DMS79 treated with DMSO at 0.1 percent for 48 hours (cell line): ENCODE data around the gene CEBPZ.
A peak's percentile ranks its signal among the peaks of the same experiment; 100 is the strongest.
"Not testable (repeated sequence)": the region's sequence is repeated elsewhere in the genome, so short reads cannot be mapped to it uniquely, and the experiment has no call there.

Source experiments
- DNase-seq: peaks from one replicate; lab custom pipeline; 2025; lab: John Stamatoyannopoulos, UW

The CEBPZ gene

GRCh38 chr2:37231241-37232130 is at the start of gene CEBPZ, which contains the start of gene NDUFAF7:
Gene CEBPZ, minus strand, starts transcription at chr2:37231596. Its CDS starts 29 bp downstream, at chr2:37231567.
Gene NDUFAF7, plus strand, starts transcription at chr2:37231658. Its CDS starts 48 bp downstream, at chr2:37231706.
- peak; percentile 83 for DNase-seq

- DNase-seq: no peak
These were observed 44.9 kb upstream of the CEBPZ start for GRCh38 chr2:37276291-37276690.

GRCh38 chr2:37274359-37274965 is 43.1 kb upstream of the CEBPZ start:
- no peak for DNase-seq

GRCh38 chr2:37271376-37272067 is 40.1 kb upstream of the CEBPZ start:
- DNase-seq: no peak

GRCh38 chr2:37268111-37268510 is 36.7 kb upstream of the CEBPZ start:
- DNase-seq: no peak

GRCh38 chr2:37267685-37268084 is 36.3 kb upstream of the CEBPZ start:
- no peak for DNase-seq

- no peak for DNase-seq
These were observed 32.4 kb upstream of the CEBPZ start for GRCh38 chr2:37263839-37264238.

GRCh38 chr2:37262522-37262921 is 31.1 kb upstream of the CEBPZ start:
- no peak for DNase-seq

- DNase-seq: no peak
These were observed 19.7 kb upstream of the CEBPZ start for GRCh38 chr2:37250869-37251740.

- no peak for DNase-seq
These were observed 14.8 kb upstream of the CEBPZ start for GRCh38 chr2:37246205-37246604.

GRCh38 chr2:37244755-37245154 is 13.4 kb upstream of the CEBPZ start:
- DNase-seq: no peak

- DNase-seq: no peak
These were observed 12.6 kb upstream of the CEBPZ start for GRCh38 chr2:37244017-37244416.

- no peak for DNase-seq
These were observed 12.0 kb upstream of the CEBPZ start for GRCh38 chr2:37243435-37243834.

- DNase-seq: peak; percentile 6
These were observed 936 bp upstream of the CEBPZ start for GRCh38 chr2:37232131-37232933.

GRCh38 chr2:37230581-37230980 is 815 bp downstream of the CEBPZ start:
- peak; percentile 13 for DNase-seq

GRCh38 chr2:37228788-37229187 is 2.6 kb downstream of the CEBPZ start:
- DNase-seq: no peak

GRCh38 chr2:37226863-37227262 is 4.5 kb downstream of the CEBPZ start:
- DNase-seq: no peak

- DNase-seq: not testable (repeated sequence)
These were observed 6.3 kb downstream of the CEBPZ start for GRCh38 chr2:37225129-37225528.

GRCh38 chr2:37224063-37224462 is 7.3 kb downstream of the CEBPZ start:
- no peak for DNase-seq

GRCh38 chr2:37223131-37223530 is 8.3 kb downstream of the CEBPZ start:
- no peak for DNase-seq

GRCh38 chr2:37219046-37219445 is 12.3 kb downstream of the CEBPZ start:
- no peak for DNase-seq
